A673 (cell line): ENCODE data around the gene PTK6.

Experiments used
- EZH2 ChIP-seq: fragments of 200-600 bp; sonication (generic); IDR thresholded peaks from 2 replicates; pipeline ENCODE4 v1.6.1; 2017; ENCODE audit warnings: borderline replicate concordance, low read depth, mild to moderate bottlenecking, mixed read lengths, antibody characterized with exemption, low read length; ENCODE audit not compliant: poor library complexity, severe bottlenecking
- TF ChIP-seq, protein P1 (sequence below): fragments of 300-800, 200-600 bp; sonication (generic); conservative IDR thresholded peaks from 2 replicates; pipeline ENCODE4 v1.5.1; 2017; ENCODE audit warnings: low read depth, mild to moderate bottlenecking, antibody characterized with exemption, low read length, moderate library complexity, mixed read lengths

DNA sequence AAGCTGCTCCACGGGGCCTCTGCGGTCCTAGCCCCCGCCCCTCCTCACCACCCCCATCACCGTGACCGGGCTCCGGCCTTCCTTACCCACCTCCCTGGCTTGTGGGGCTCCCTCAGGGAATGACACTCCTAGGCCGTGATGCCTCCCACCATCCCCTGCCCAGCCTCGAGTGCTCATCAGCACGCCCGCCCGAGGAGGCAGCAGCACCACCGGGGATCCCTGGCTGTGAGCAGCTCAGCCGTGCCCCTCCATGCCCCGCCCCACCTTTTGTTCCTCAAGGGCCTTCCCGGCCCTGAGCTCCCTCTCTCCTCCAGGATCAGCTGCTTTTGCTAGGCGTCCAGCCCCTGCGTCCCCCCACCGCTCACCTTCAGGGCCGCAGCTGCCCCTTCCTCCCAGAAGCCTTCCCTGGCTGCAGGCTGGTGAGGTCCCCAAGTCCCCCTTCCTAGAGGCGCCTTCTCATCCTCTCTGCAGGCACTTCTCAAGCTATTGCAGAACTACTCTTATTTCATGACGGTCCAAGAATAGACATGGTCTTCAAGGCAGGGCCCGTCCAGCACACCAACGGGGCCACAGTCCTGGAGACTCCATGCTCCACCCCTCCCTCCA, 19.8 kb upstream of the PTK6 start:
- TF ChIP-seq, protein P1, sequence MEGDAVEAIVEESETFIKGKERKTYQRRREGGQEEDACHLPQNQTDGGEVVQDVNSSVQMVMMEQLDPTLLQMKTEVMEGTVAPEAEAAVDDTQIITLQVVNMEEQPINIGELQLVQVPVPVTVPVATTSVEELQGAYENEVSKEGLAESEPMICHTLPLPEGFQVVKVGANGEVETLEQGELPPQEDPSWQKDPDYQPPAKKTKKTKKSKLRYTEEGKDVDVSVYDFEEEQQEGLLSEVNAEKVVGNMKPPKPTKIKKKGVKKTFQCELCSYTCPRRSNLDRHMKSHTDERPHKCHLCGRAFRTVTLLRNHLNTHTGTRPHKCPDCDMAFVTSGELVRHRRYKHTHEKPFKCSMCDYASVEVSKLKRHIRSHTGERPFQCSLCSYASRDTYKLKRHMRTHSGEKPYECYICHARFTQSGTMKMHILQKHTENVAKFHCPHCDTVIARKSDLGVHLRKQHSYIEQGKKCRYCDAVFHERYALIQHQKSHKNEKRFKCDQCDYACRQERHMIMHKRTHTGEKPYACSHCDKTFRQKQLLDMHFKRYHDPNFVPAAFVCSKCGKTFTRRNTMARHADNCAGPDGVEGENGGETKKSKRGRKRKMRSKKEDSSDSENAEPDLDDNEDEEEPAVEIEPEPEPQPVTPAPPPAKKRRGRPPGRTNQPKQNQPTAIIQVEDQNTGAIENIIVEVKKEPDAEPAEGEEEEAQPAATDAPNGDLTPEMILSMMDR: no peak
- no peak for TF ChIP-seq EZH2
